ENCODE measurements around the gene ZKSCAN8.

DNA sequence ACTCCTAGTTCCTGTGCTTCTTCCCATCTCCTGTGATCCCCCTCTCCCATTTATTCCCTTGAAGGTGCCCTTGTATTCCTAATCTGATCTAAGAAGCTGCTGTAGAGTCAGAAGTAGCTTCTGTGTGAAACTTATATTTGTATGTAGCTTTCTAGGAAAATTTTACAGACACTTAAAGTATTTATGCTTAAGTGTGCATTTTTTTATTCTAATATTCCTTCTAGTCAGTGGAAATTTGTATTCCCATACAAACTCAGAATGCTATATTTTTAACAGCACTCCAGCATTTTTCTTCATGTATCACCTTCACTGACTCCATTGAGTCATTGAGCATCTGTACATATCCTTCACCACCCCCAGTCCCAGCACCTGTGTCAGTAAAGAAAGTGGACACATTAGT, 12.7 kb downstream of the ZKSCAN8 start:
- TF ChIP-seq CTCF (IDR thresholded peaks at IDR 0.05; ENCODE audit: extremely low read depth in 1 of 2, insufficient read depth in 1 of 2, low read depth in 1 of 2, low read length in 2 of 2) (no peak), JUN (IDR thresholded peaks at IDR 0.05; ENCODE audit: borderline replicate concordance, insufficient read depth, insufficient read length, low read depth) (no peak), GATA2 (IDR thresholded peaks at IDR 0.05; ENCODE audit: insufficient read depth, insufficient read length, low read depth, low read length) (no peak), POLR2A (IDR thresholded peaks at IDR 0.05; ENCODE audit: low read depth, low read length) (no peak), FOS (IDR thresholded peaks at IDR 0.05; ENCODE audit: borderline replicate concordance, insufficient read depth, low read length) (no peak), POLR2AphosphoS5 (IDR thresholded peaks at IDR 0.05; ENCODE audit: insufficient read depth, low read depth, low read length) (no peak)
- TF ChIP-seq, protein P1, sequence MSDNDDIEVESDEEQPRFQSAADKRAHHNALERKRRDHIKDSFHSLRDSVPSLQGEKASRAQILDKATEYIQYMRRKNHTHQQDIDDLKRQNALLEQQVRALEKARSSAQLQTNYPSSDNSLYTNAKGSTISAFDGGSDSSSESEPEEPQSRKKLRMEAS (IDR thresholded peaks at IDR 0.05; ENCODE audit: insufficient read depth, insufficient read length) = no peak

All from endothelial cell of umbilical vein (primary cell).